GM12864 (cell line): ENCODE data around the gene C1orf74.
A peak's percentile ranks its signal among the peaks of the same experiment; 100 is the strongest.

Experiments
- DNase-seq: peaks from one replicate; pipeline ENCODE4 v3.0.0-alpha.2; 2011; ENCODE audit warnings: low read depth
- H3K4me3 ChIP-seq: 2 replicates; pipeline ENCODE4 v1.5.1; 2011; ENCODE audit warnings: mild to moderate bottlenecking, low read depth, low read length, control low read depth
- CTCF ChIP-seq: IDR thresholded peaks from 2 replicates; pipeline ENCODE4 v1.5.1; 2011; ENCODE audit warnings: low read depth, mild to moderate bottlenecking, moderate library complexity, low read length, control low read depth, inconsistent platforms; ENCODE audit errors: missing control alignments

C1orf74 gene

GRCh38 chr1:209784265-209785169 is at the start of gene C1orf74:
TSS of gene C1orf74 (minus strand) at chr1:209784559. CDS start at chr1:209783634, 925 bp downstream.
- peak; percentile 92 for DNase-seq
- H3K4me3 ChIP-seq, result peak within 1 kb of the TSS; percentile 94
- TF ChIP-seq CTCF, result no peak

GRCh38 chr1:209831615-209832014 is 47.3 kb upstream of the C1orf74 start:
- no peak overlapping the region for H3K4me3 ChIP-seq
- no peak for TF ChIP-seq CTCF
- DNase-seq, result no peak

- no peak for TF ChIP-seq CTCF
- no peak for DNase-seq
- H3K4me3 ChIP-seq, result no peak overlapping the region
These were observed 46.4 kb upstream of the C1orf74 start for GRCh38 chr1:209830722-209831121.

- TF ChIP-seq CTCF, result no peak
- DNase-seq, result no peak
- no peak overlapping the region for H3K4me3 ChIP-seq
These were observed 45.4 kb upstream of the C1orf74 start for GRCh38 chr1:209829716-209830115.

- peak; percentile 74 for TF ChIP-seq CTCF
- H3K4me3 ChIP-seq, result peak within 1 kb of the TSS; percentile 68
- peak; percentile 97 for DNase-seq
These were observed 43.3 kb upstream of the C1orf74 start, which contains the start of gene UTP25 for GRCh38 chr1:209827384-209828262. TSS of gene UTP25 (plus strand) at chr1:209827972. CDS start at chr1:209828064, 92 bp downstream.

- H3K4me3 ChIP-seq, result no peak overlapping the region
- no peak for DNase-seq
- no peak for TF ChIP-seq CTCF
These were observed 41.5 kb upstream of the C1orf74 start for GRCh38 chr1:209825591-209826434.
